GM21381 (cell line): ENCODE results near the gene HOXB5.

ENCODE experiments used
- ATAC-seq: cut with Tn5 transposase; IDR thresholded peaks from one replicate; pipeline ENCODE4 v1.9.1; 2021; ENCODE audit warnings: mild to moderate bottlenecking, moderate library complexity; ENCODE audit not compliant: unreplicated experiment

Gene HOXB5

GRCh38 chr17:48617471-48618255, 24.1 kb upstream of the HOXB5 start:
- no peak for ATAC-seq

- ATAC-seq = no peak
Observed at GRCh38 chr17:48616717-48617470, 23.3 kb upstream of the HOXB5 start.

GRCh38 chr17:48615963-48616716, 22.6 kb upstream of the HOXB5 start:
- no peak for ATAC-seq

- no peak for ATAC-seq
Observed at GRCh38 chr17:48615047-48615962, 21.7 kb upstream of the HOXB5 start, which contains the start of gene HOXB8. Gene HOXB8 (minus strand): TSS chr17:48615292. CDS start chr17:48614704, 588 bp downstream.

GRCh38 chr17:48613862-48614694, 20.5 kb upstream of the HOXB5 start:
- no peak for ATAC-seq

- no peak for ATAC-seq
Observed at GRCh38 chr17:48612854-48613691, 19.5 kb upstream of the HOXB5 start.

- ATAC-seq = no peak
Observed at GRCh38 chr17:48612456-48612853, 18.9 kb upstream of the HOXB5 start.

- ATAC-seq = no peak
Observed at GRCh38 chr17:48611681-48612455, 18.3 kb upstream of the HOXB5 start.

- ATAC-seq = no peak
Observed at GRCh38 chr17:48611213-48611612, 17.6 kb upstream of the HOXB5 start.

GRCh38 chr17:48610282-48611211, 17.0 kb upstream of the HOXB5 start, which contains the start of gene HOXB7:
Gene HOXB7 (minus strand): TSS chr17:48611017. CDS start chr17:48610918, 99 bp downstream.
- ATAC-seq = no peak

- ATAC-seq = no peak
Observed at GRCh38 chr17:48609759-48610281, 16.2 kb upstream of the HOXB5 start.

GRCh38 chr17:48609033-48609432, 15.5 kb upstream of the HOXB5 start:
- ATAC-seq = no peak

- no peak for ATAC-seq
Observed at GRCh38 chr17:48608494-48608834, 14.9 kb upstream of the HOXB5 start.

- no peak for ATAC-seq
Observed at GRCh38 chr17:48606892-48607614, 13.5 kb upstream of the HOXB5 start.

- ATAC-seq = no peak
Observed at GRCh38 chr17:48605991-48606891, 12.7 kb upstream of the HOXB5 start.
